ENCODE results near the gene RNH1.

RNH1 gene

GRCh38 chr11:452203-452744, 54.8 kb downstream of the RNH1 start:
- Histone ChIP-seq H4K20me1 (ENCODE audit: insufficient read depth, low read length) (peaks cover 58% of the 10 kb centered on the region), H3K4me1 (ENCODE audit: insufficient read depth, low read length) (peaks cover 54% of the 10 kb centered on the region), H3K4me2 (ENCODE audit: insufficient read depth, low read length) (peak overlapping the region; percentile 91; the same call in 1 of the 2 replicates), H3K4me3 (ENCODE audit: low read depth in 1 of 2, low read length in 2 of 2) (peak overlapping the region in 1 of 2 experiments; percentile 72; a peak in 1 of 4 replicates), H2AFZ (ENCODE audit: low read depth, low read length) (no peak overlapping the region), H3K9me3 (ENCODE audit: insufficient read depth, low read length, severe bottlenecking) (no peaks in the 10 kb centered on the region), H3K9ac (ENCODE audit: low read depth, low read length) (0 out of 2 replicates have a peak overlapping the region, but pooled peaks have one; percentile 85), H3K27me3 (ENCODE audit: insufficient read depth, low read length, poor library complexity) (no peaks in the 10 kb centered on the region), H3K27ac (ENCODE audit: low read length) (no peak overlapping the region), H3K36me3 (ENCODE audit: insufficient read depth, low read length) (peaks cover 52% of the 10 kb centered on the region), H3K79me2 (ENCODE audit: insufficient read depth, low read length) (peaks cover 84% of the 10 kb centered on the region)
- ATAC-seq (ENCODE audit: insufficient read depth, low read depth): no peak
- TF ChIP-seq EZH2 (IDR thresholded peaks at IDR 0.05; ENCODE audit: borderline replicate concordance, low read depth, low read length, severe bottlenecking) (no peak), CTCF (IDR thresholded peaks at IDR 0.05; ENCODE audit: borderline replicate concordance, extremely low read depth, low read length, poor library complexity, severe bottlenecking) (no peak)
- DNase-seq: no peak

- ATAC-seq (ENCODE audit: insufficient read depth, low read depth) (no peak), DNase-seq (no peak)
- H3K27me3 ChIP-seq (ENCODE audit: insufficient read depth, low read length, poor library complexity): no peaks in the 10 kb centered on the region
- H2AFZ ChIP-seq (ENCODE audit: low read depth, low read length): no peak overlapping the region
- no peaks in the 10 kb centered on the region for H3K9me3 ChIP-seq (ENCODE audit: insufficient read depth, low read length, severe bottlenecking)
- H3K27ac ChIP-seq (ENCODE audit: low read length): no peak overlapping the region
- H3K4me3 ChIP-seq (ENCODE audit: low read depth in 1 of 2, low read length in 2 of 2): peak overlapping the region in 1 of 2 experiments; percentile 72; a peak in 3 of 4 replicates
- H3K4me1 ChIP-seq (ENCODE audit: insufficient read depth, low read length): peaks cover 54% of the 10 kb centered on the region
- H4K20me1 ChIP-seq (ENCODE audit: insufficient read depth, low read length): peaks cover 55% of the 10 kb centered on the region
- peak overlapping the region; percentile 85 for H3K9ac ChIP-seq (ENCODE audit: low read depth, low read length)
- peak overlapping the region; percentile 91 for H3K4me2 ChIP-seq (ENCODE audit: insufficient read depth, low read length)
- TF ChIP-seq EZH2 (IDR thresholded peaks at IDR 0.05; ENCODE audit: borderline replicate concordance, low read depth, low read length, severe bottlenecking) (no peak), CTCF (IDR thresholded peaks at IDR 0.05; ENCODE audit: borderline replicate concordance, extremely low read depth, low read length, poor library complexity, severe bottlenecking) (no peak)
- peaks cover 47% of the 10 kb centered on the region for H3K36me3 ChIP-seq (ENCODE audit: insufficient read depth, low read length)
- H3K79me2 ChIP-seq (ENCODE audit: insufficient read depth, low read length): peaks cover 81% of the 10 kb centered on the region
These were observed 55.3 kb downstream of the RNH1 start for GRCh38 chr11:451738-452137.

- no peak for TF ChIP-seq EZH2 (IDR thresholded peaks at IDR 0.05; ENCODE audit: borderline replicate concordance, low read depth, low read length, severe bottlenecking)
- TF ChIP-seq CTCF (IDR thresholded peaks at IDR 0.05; ENCODE audit: borderline replicate concordance, extremely low read depth, low read length, poor library complexity, severe bottlenecking): peak; percentile 75
- Histone ChIP-seq H3K79me2 (ENCODE audit: insufficient read depth, low read length) (peaks cover 73% of the 10 kb centered on the region), H4K20me1 (ENCODE audit: insufficient read depth, low read length) (peaks cover 47% of the 10 kb centered on the region), H3K4me2 (ENCODE audit: insufficient read depth, low read length) (peak overlapping the region; percentile 91), H3K9ac (ENCODE audit: low read depth, low read length) (peak overlapping the region; percentile 85), H3K36me3 (ENCODE audit: insufficient read depth, low read length) (peaks cover 41% of the 10 kb centered on the region), H2AFZ (ENCODE audit: low read depth, low read length) (peak overlapping the region; percentile 90), H3K4me3 (ENCODE audit: low read depth in 1 of 2, low read length in 2 of 2) (peak overlapping the region; percentile 72 to 80; a peak in 3 of 4 replicates), H3K9me3 (ENCODE audit: insufficient read depth, low read length, severe bottlenecking) (no peaks in the 10 kb centered on the region), H3K27me3 (ENCODE audit: insufficient read depth, low read length, poor library complexity) (no peaks in the 10 kb centered on the region), H3K27ac (ENCODE audit: low read length) (peak overlapping the region; percentile 69; the same call in 1 of the 2 replicates), H3K4me1 (ENCODE audit: insufficient read depth, low read length) (peaks cover 54% of the 10 kb centered on the region)
- DNase-seq (peak; percentile 76), ATAC-seq (ENCODE audit: insufficient read depth, low read depth) (peak; percentile 36)
These were observed 56.1 kb downstream of the RNH1 start for GRCh38 chr11:450809-451451.

Data from DND-41 (cell line).